ENCODE measurements around the gene RUSF1.
"Not testable (repeated sequence)": the region's sequence is repeated elsewhere in the genome, so short reads cannot be mapped to it uniquely, and the experiment has no call there.

Gene RUSF1

GRCh38 chr16:31445931-31446330, 62.3 kb downstream of the RUSF1 start:
- not testable (repeated sequence) for DNase-seq

GRCh38 chr16:31441956-31442355, 66.2 kb downstream of the RUSF1 start:
- DNase-seq: no peak

GRCh38 chr16:31440516-31441184, 67.5 kb downstream of the RUSF1 start:
- DNase-seq: peak; percentile 16

DNA sequence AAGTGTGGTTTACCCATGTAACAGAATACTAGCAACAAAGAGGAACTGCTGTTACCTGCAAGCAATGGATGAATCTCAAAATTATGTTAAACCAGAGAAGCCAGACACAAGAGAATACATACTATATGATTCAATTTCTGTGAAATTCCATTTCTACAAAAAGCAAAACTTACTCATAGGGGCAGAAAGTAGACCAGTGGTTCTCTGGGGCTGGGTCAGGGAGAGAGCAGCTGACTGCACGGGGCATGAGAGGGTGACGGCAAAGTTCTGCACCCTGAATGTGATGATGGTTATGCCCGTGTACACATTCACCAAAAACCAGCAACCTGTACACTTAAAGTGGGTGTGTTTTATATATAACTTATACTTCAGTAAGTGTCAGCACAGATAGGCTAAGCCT, 68.7 kb downstream of the RUSF1 start:
- DNase-seq: no peak

Measured in activated CD4-positive, alpha-beta T cell treated with anti-CD3 and anti-CD28 coated beads, Interleukin-10, Interleukin-2, amounts not matched to agents 100 ng/mL and 50 ng/mL, durations not matched to agents 16 hours and 8 hours (primary cell).